HepG2 (cell line): ENCODE data around the gene RUNX2. TPM values are rescaled to one million over a fixed set of nuclear protein-coding genes. Genes with fewer than 3 reads are reported as not detected.

Source experiments
- CHD2 ChIP-seq: IDR thresholded peaks from 2 replicates; pipeline ENCODE4 v1.6.1; 2011; ENCODE audit warnings: low read depth, low read length, improper control_type of control experiment
- CSRNP2 ChIP-seq: sonication (generic); formaldehyde crosslinking; conservative IDR thresholded peaks from 2 replicates; pipeline ENCODE4 v1.8.0; 2022; ENCODE audit warnings: low read depth, missing genetic modification reagents
- LRRFIP1 ChIP-seq: sonication (generic); formaldehyde crosslinking; conservative IDR thresholded peaks from 2 replicates; pipeline ENCODE4 v1.4.0; 2020; ENCODE audit warnings: missing genetic modification reagents
- NFAT5 ChIP-seq: sonication (generic); formaldehyde crosslinking; IDR thresholded peaks from 2 replicates; pipeline ENCODE4 v1.4.0; 2020; ENCODE audit warnings: missing genetic modification reagents
- RFX5 ChIP-seq: IDR thresholded peaks from 2 replicates; pipeline ENCODE4 v1.6.1; 2011; ENCODE audit warnings: low read depth, low read length, improper control_type of control experiment
- TAF15 ChIP-seq: fragments of 200-400 bp; formaldehyde crosslinking; IDR thresholded peaks from one replicate; pipeline ENCODE4 v1.6.1; 2018; ENCODE audit warnings: mild to moderate bottlenecking, low read depth, low read length; ENCODE audit not compliant: poor library complexity, severe bottlenecking
- YY1 ChIP-seq: IDR thresholded peaks from 2 replicates; pipeline ENCODE4 v1.6.1; 2011; ENCODE audit warnings: low read length, low read depth, moderate library complexity, mild to moderate bottlenecking; ENCODE audit not compliant: insufficient read depth, insufficient replicate concordance
- ZBTB42 ChIP-seq: sonication (generic); formaldehyde crosslinking; IDR thresholded peaks from 2 replicates; pipeline ENCODE4 v1.5.0; 2020; ENCODE audit warnings: mild to moderate bottlenecking, missing genetic modification reagents
- ZNF441 ChIP-seq: sonication (generic); formaldehyde crosslinking; IDR thresholded peaks from 2 replicates; pipeline ENCODE4 v1.7.0; 2021; ENCODE audit warnings: missing genetic modification reagents, borderline replicate concordance
- ZNF557 ChIP-seq: sonication (generic); formaldehyde crosslinking; IDR thresholded peaks from 2 replicates; pipeline ENCODE4 v1.4.0; 2020; ENCODE audit warnings: missing genetic modification reagents
- ZNF619 ChIP-seq: sonication (generic); formaldehyde crosslinking; IDR thresholded peaks from 2 replicates; pipeline ENCODE4 v1.4.0; 2020; ENCODE audit warnings: mild to moderate bottlenecking, missing genetic modification reagents
- ZNF792 ChIP-seq: IDR thresholded peaks from 2 replicates; pipeline ENCODE4 v1.6.1; 2016
- polyA plus RNA-seq, 8 experiments: library from polyadenylated mRNA; depleted of rRNA in 3 of 8; stranded (reverse) in 7 of 8; unstranded in 1 of 8; fragments of >200 nt; fragmentation: Illumina TruSeq in 4 of 8; extraction: Trizol in 4 of 8; gene quantifications; 2 replicates each; pipeline versions ENCODE4 v1.2.1 to v1.2.3, GENCODE V29; 2011 to 2016; ENCODE audit warnings: low read depth in 4 of 8, missing spikeins in 1 of 8, mixed read lengths in 1 of 8; ENCODE audit not compliant: insufficient read depth in 1 of 8
- total RNA-seq, 5 experiments: library from RNA; depleted of rRNA; stranded (reverse); fragments of >200 nt; fragmentation: Illumina TruSeq; extraction: Trizol; gene quantifications; 2 replicates each; pipeline ENCODE4 v1.2.3, GENCODE V29; 2016; ENCODE audit warnings: low read depth in 1 of 5

RUNX2 gene
- total and polyA plus RNA-seq, 2 of the 13 experiments (the other 11 are each of a cell fraction or from before 2014, with no cell fraction given), result not detected

- TF ChIP-seq NFAT5, result no peak
- no peak for TF ChIP-seq ZBTB42
- TF ChIP-seq YY1, result no peak
- TF ChIP-seq ZNF792, result no peak
- TF ChIP-seq ZNF441 (CRISPR knock-in tag), result no peak
- TF ChIP-seq RFX5, result no peak
- no peak for TF ChIP-seq CSRNP2 (CRISPR knock-in tag)
- TF ChIP-seq LRRFIP1 (CRISPR knock-in tag), result no peak
- TF ChIP-seq ZNF557, result no peak
- no peak for TF ChIP-seq CHD2
- TF ChIP-seq ZNF619 (CRISPR knock-in tag), result no peak
- no peak for TF ChIP-seq TAF15
- TF ChIP-seq, all 625 proteins: peak for 0
Measured at GRCh38 chr6:45537539-45537938, 209.4 kb downstream of the RUNX2 start (continued).
